GM18858 (cell line): ENCODE data around the gene KIAA2012.
"Not testable (repeated sequence)": the region's sequence is repeated elsewhere in the genome, so short reads cannot be mapped to it uniquely, and the experiment has no call there.

Experiments used
- ATAC-seq: cut with Tn5 transposase; IDR thresholded peaks from one replicate; pipeline ENCODE4 v1.9.1; 2021; ENCODE audit not compliant: unreplicated experiment

The KIAA2012 gene

GRCh38 chr2:202114291-202114690, 41.2 kb downstream of the KIAA2012 start:
- no peak for ATAC-seq

- no peak for ATAC-seq
Observed at GRCh38 chr2:202114795-202115194, 41.7 kb downstream of the KIAA2012 start.

DNA sequence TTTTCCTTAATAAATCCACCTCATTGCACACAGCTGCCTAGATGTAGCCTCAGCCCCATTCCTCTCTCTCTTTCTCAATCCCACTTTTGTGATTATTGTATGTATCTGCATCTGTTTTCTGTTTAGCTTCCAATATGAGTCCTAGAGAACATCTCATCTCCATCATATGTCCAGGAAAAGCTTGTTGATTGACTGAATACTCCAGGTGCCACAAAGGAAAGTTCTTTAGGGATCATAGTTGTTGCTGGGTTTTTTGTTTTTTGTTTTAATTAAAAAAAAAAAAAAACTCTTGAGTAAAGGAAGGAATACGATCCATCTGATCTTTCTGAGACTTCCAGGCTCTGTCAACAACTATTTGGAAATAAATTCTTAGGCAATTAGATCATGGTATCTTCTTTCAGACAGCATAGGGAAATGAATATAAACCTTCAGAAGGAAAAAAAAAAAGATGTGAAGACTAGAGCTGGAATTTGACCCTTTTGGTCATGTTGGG, 42.5 kb downstream of the KIAA2012 start:
- ATAC-seq, result no peak

GRCh38 chr2:202116691-202117090, 43.6 kb downstream of the KIAA2012 start:
- ATAC-seq, result no peak

- ATAC-seq, result no peak
Observed at GRCh38 chr2:202118168-202118567, 45.1 kb downstream of the KIAA2012 start.

GRCh38 chr2:202120828-202121227, 47.8 kb downstream of the KIAA2012 start:
- ATAC-seq, result no peak

DNA sequence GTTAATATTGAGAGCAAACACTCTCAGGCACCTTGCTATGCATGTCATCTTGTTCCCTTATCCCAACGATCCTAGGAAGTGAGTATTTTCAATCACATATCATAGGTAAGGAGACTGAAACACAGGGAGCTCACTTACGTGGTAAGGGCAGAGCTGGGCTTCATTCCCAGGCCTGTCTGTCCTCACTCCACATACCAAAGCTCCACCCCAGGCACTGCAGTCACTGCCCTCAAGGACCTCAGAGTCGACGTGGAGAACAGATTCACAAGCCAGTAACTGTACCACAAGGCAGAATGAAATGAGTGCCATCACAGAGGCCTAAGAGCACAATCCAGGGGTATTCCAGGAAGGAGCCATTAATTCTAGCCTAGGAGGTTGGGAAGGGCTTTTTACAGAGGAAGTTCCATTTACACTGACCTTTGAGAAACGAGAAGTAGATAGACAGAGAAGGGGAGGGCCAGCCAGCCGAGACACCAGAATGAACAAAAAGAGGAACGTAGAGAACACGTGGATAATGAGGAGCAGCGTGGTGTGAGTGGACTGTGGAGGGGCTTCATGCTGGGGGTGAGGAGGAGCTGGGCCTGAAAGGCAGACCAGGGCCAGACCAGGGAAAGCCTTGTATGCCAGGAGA, 48.6 kb downstream of the KIAA2012 start:
- ATAC-seq, result no peak

GRCh38 chr2:202122163-202122540, 49.1 kb downstream of the KIAA2012 start:
- ATAC-seq, result no peak

- ATAC-seq, result no peak
Observed at GRCh38 chr2:202122980-202123720, 50.1 kb downstream of the KIAA2012 start.

- no peak for ATAC-seq
Observed at GRCh38 chr2:202124286-202124685, 51.2 kb downstream of the KIAA2012 start.

GRCh38 chr2:202127687-202128331, 54.8 kb downstream of the KIAA2012 start:
- no peak for ATAC-seq

GRCh38 chr2:202129841-202130240, 56.8 kb downstream of the KIAA2012 start:
- ATAC-seq, result no peak

DNA sequence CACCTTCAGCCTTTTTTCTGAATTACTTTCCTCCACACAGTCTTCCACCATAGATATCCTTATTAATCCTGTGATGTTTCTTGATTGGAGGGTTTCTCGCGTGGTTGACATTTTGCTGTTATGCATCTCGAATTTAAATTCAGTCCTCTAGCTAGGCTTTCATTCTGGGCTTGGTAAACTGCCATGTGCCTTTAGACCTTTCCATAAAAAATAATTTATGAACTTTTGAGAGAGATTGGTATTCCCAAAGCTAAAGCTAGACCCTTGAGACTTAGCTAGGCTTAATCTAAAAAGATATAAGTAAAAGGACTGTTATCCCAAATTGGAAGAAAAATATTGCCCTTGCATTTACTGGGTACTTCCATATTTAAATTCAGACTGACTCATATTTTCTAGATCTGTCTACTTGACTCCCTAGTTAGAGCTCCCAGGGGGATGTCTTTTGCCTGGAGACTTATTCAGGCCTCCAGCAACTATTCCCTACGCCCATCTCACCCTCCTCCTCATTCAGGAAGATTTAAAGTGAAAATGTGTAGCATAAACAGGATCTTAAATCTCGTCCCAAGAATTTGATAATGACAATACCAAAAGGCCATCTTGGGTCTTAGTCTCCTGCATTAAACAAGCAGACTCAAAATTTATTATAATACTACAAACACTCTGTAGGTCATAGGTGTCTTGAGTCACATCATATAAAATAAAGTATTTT, 60.3 kb downstream of the KIAA2012 start:
- no peak for ATAC-seq

DNA sequence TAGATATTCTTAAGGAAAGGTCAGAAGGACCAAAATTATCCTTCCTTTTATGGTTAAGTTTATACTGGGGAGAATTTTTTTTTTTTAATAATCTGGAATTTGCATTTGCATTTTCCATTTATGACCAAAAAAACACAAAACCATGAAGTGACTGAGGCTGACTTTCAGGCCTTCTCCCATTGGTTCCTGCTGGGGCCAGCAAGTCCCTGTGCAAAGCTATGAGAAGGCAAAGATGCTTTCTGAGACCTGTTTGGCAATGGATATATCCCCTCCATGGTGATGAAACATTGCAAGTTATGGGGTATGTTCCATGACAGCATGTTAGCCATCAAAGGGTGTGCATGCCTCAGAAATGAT, 60.8 kb downstream of the KIAA2012 start:
- ATAC-seq, result no peak

GRCh38 chr2:202135091-202135874, 62.2 kb downstream of the KIAA2012 start:
- ATAC-seq, result no peak

- ATAC-seq, result not testable (repeated sequence)
Observed at GRCh38 chr2:202136039-202136438, 63.0 kb downstream of the KIAA2012 start.

GRCh38 chr2:202136526-202136925, 63.5 kb downstream of the KIAA2012 start:
- ATAC-seq, result no peak

GRCh38 chr2:202140522-202141252, 67.6 kb downstream of the KIAA2012 start:
- ATAC-seq, result no peak

DNA sequence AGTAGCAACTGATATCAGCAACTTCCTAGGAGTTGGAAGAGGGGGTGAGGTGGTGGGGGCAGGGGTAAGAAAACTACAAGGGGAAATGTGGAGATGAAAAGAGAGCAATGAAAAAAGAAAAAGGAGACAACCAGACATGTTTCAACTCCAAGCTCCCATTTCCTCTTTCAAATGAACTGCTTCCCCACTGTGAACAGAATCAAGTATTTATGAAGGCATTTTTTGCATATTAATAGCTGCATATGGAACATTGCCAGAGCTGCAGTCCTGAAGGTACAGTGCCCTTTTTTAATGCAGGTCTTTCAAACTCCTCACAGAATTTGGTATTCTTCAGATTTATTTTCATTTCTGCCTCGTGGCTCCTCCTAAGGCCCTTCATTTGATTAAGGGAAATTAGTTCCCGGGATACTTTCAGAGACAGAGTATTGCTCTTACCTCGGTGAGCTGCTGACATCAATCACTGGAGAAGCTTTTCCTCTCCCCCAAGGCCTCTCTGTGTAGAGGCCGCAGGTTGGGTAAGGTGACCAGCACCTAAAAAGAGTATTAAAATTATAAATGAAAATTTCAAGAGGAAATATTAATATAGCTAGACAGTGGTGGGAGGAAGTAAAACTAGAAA, 68.4 kb downstream of the KIAA2012 start:
- ATAC-seq, result no peak

- ATAC-seq, result no peak
Observed at GRCh38 chr2:202142540-202142939, 69.5 kb downstream of the KIAA2012 start.
